Fibroblast of lung (primary cell): ENCODE results near the gene BCKDHB. TPM values are rescaled to one million over a fixed set of nuclear protein-coding genes. Genes with fewer than 3 reads are reported as not detected.

Experiments used
- DNase-seq, 2 donors: peaks; one replicate each; pipeline versions ENCODE4 v3.0.0 to v3.0.0-alpha.2; 2010; ENCODE audit warnings: low read depth in 2 of 2
- H2AFZ ChIP-seq: 2 replicates; pipeline ENCODE4 v1.5.1; 2012; ENCODE audit warnings: low read length, control low read depth, inconsistent platforms
- H3K27ac ChIP-seq: 2 replicates; pipeline ENCODE4 v1.5.1; 2011; ENCODE audit warnings: low read length, control low read depth; ENCODE audit not compliant: insufficient read depth
- H3K27me3 ChIP-seq: 2 replicates; pipeline ENCODE4 v1.5.1; 2011; ENCODE audit warnings: mild to moderate bottlenecking, low read length; ENCODE audit not compliant: control insufficient read depth, insufficient read depth
- H3K36me3 ChIP-seq: 2 replicates; pipeline ENCODE4 v1.5.1; 2011; ENCODE audit warnings: low read length; ENCODE audit not compliant: control insufficient read depth, insufficient read depth
- H3K4me1 ChIP-seq: 2 replicates; pipeline ENCODE4 v1.5.1; 2011; ENCODE audit warnings: low read length; ENCODE audit not compliant: control insufficient read depth, insufficient read depth; ENCODE audit errors: extremely low read depth
- H3K4me2 ChIP-seq: 2 replicates; pipeline ENCODE4 v1.5.1; 2011; ENCODE audit warnings: low read length, control low read depth; ENCODE audit not compliant: insufficient read depth; ENCODE audit errors: extremely low read depth
- H3K4me3 ChIP-seq, 4 experiments: fragments of 200-600 bp in 1 of 4; sonication (generic) in 1 of 4; replicated peaks in 1 of 4; 2 replicates each; pipeline ENCODE4 v1.5.1; 2011 to 2016; ENCODE audit warnings: low read length in 4 of 4, low read depth in 3 of 4, mild to moderate bottlenecking in 3 of 4, control low read depth in 2 of 4, inconsistent platforms in 1 of 4, mixed read lengths in 1 of 4; ENCODE audit not compliant: insufficient read depth in 1 of 4; ENCODE audit errors: control extremely low read depth in 1 of 4
- H3K79me2 ChIP-seq: 2 replicates; pipeline ENCODE4 v1.5.1; 2012; ENCODE audit warnings: mild to moderate bottlenecking, low read length, inconsistent platforms; ENCODE audit not compliant: control insufficient read depth, insufficient read depth
- H3K9ac ChIP-seq: 2 replicates; pipeline ENCODE4 v1.5.1; 2011; ENCODE audit warnings: mild to moderate bottlenecking, low read length, control low read depth; ENCODE audit not compliant: insufficient read depth
- H3K9me3 ChIP-seq: 2 replicates; pipeline ENCODE4 v1.5.1; 2012; ENCODE audit warnings: low read depth, low read length; ENCODE audit not compliant: control insufficient read depth, insufficient read depth
- H4K20me1 ChIP-seq: 2 replicates; pipeline ENCODE4 v1.5.1; 2011; ENCODE audit warnings: low read length; ENCODE audit not compliant: control insufficient read depth, insufficient read depth; ENCODE audit errors: extremely low read depth
- EZH2 ChIP-seq: IDR thresholded peaks from 2 replicates; pipeline ENCODE4 v1.5.1; 2012; ENCODE audit warnings: low read length, control low read depth, mild to moderate bottlenecking; ENCODE audit errors: missing control alignments
- polyA plus RNA-seq, 2 donors: library from polyadenylated mRNA; depleted of rRNA in 1 of 2; stranded (reverse) in 1 of 2; unstranded in 1 of 2; fragments of >200 nt; gene quantifications; 2 replicates each; pipeline ENCODE4 v1.2.1, GENCODE V29; 2011 to 2012; ENCODE audit warnings: missing spikeins in 1 of 2
- total RNA-seq: library from RNA; depleted of rRNA; stranded (reverse); fragments of >200 nt; gene quantifications from 2 replicates; pipeline ENCODE4 v1.2.1, GENCODE V29; 2014
- TF ChIP-seq, protein P1 (sequence below), 2 donors: IDR thresholded peaks in 1 of 2; conservative IDR thresholded peaks in 1 of 2; 1 replicate in 1 of 2; 2 replicates in 1 of 2; pipeline ENCODE4 v1.5.1; 2011 to 2012; ENCODE audit warnings: low read length in 2 of 2, control low read depth in 1 of 2, inconsistent platforms in 1 of 2, low read depth in 1 of 2, mild to moderate bottlenecking in 1 of 2

BCKDHB gene
- total and polyA plus RNA-seq, 2 donors (not counting 1 experiment from before 2014, with no cell fraction given), result 8.3 to 16.2 TPM

- peak in 1 of 2 donors; percentile 23 for DNase-seq
- Histone ChIP-seq H3K36me3 (no peaks in the 10 kb centered on the region), H3K9me3 (no peaks in the 10 kb centered on the region), H2AFZ (no peak overlapping the region), H3K79me2 (no peaks in the 10 kb centered on the region), H3K4me1 (no peaks in the 10 kb centered on the region), H3K27me3 (no peaks in the 10 kb centered on the region), H3K9ac (no peak overlapping the region), H3K4me2 (no peak overlapping the region), H3K4me3 (no peak overlapping the region), H3K27ac (no peak overlapping the region), H4K20me1 (no peaks in the 10 kb centered on the region)
- TF ChIP-seq EZH2, result no peak
- TF ChIP-seq, protein P1, sequence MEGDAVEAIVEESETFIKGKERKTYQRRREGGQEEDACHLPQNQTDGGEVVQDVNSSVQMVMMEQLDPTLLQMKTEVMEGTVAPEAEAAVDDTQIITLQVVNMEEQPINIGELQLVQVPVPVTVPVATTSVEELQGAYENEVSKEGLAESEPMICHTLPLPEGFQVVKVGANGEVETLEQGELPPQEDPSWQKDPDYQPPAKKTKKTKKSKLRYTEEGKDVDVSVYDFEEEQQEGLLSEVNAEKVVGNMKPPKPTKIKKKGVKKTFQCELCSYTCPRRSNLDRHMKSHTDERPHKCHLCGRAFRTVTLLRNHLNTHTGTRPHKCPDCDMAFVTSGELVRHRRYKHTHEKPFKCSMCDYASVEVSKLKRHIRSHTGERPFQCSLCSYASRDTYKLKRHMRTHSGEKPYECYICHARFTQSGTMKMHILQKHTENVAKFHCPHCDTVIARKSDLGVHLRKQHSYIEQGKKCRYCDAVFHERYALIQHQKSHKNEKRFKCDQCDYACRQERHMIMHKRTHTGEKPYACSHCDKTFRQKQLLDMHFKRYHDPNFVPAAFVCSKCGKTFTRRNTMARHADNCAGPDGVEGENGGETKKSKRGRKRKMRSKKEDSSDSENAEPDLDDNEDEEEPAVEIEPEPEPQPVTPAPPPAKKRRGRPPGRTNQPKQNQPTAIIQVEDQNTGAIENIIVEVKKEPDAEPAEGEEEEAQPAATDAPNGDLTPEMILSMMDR (conservative IDR thresholded peaks at IDR 0.05 in 1 of 2, IDR thresholded peaks at IDR 0.05 in 1 of 2; ENCODE audit: low read depth in 1 of 2, low read length in 2 of 2), result no peak
These were observed 257.1 kb downstream of the BCKDHB start for GRCh38 chr6:80363501-80364122.

- no peak overlapping the region for H2AFZ ChIP-seq
- no peak for TF ChIP-seq EZH2
- TF ChIP-seq, protein P1 (conservative IDR thresholded peaks at IDR 0.05 in 1 of 2, IDR thresholded peaks at IDR 0.05 in 1 of 2; ENCODE audit: low read depth in 1 of 2, low read length in 2 of 2), result no peak
- no peak for DNase-seq
- H3K9ac ChIP-seq, result no peak overlapping the region
- H3K36me3 ChIP-seq, result no peaks in the 10 kb centered on the region
- no peak overlapping the region for H3K27ac ChIP-seq
- H3K27me3 ChIP-seq, result no peaks in the 10 kb centered on the region
- no peak overlapping the region for H3K4me2 ChIP-seq
- H3K9me3 ChIP-seq, result no peaks in the 10 kb centered on the region
- no peak overlapping the region for H3K4me3 ChIP-seq
- no peaks in the 10 kb centered on the region for H3K79me2 ChIP-seq
- H4K20me1 ChIP-seq, result no peaks in the 10 kb centered on the region
- no peaks in the 10 kb centered on the region for H3K4me1 ChIP-seq
These were observed 257.7 kb downstream of the BCKDHB start for GRCh38 chr6:80364149-80364548.

- Histone ChIP-seq H3K4me3 (no peak overlapping the region), H3K36me3 (no peaks in the 10 kb centered on the region), H3K27ac (no peak overlapping the region), H3K9ac (no peak overlapping the region), H3K9me3 (no peaks in the 10 kb centered on the region), H3K4me1 (no peaks in the 10 kb centered on the region), H3K4me2 (no peak overlapping the region), H3K27me3 (no peaks in the 10 kb centered on the region), H2AFZ (no peak overlapping the region), H4K20me1 (no peaks in the 10 kb centered on the region), H3K79me2 (no peaks in the 10 kb centered on the region)
- DNase-seq, result no peak
- TF ChIP-seq, protein P1 (conservative IDR thresholded peaks at IDR 0.05 in 1 of 2, IDR thresholded peaks at IDR 0.05 in 1 of 2; ENCODE audit: low read depth in 1 of 2, low read length in 2 of 2), result no peak
- TF ChIP-seq EZH2, result no peak
These were observed 259.6 kb downstream of the BCKDHB start for GRCh38 chr6:80366051-80366450.
